PC-9 (cell line): ENCODE measurements around the gene SLC7A11. TPM values are rescaled to one million over a fixed set of nuclear protein-coding genes. Genes with fewer than 3 reads are reported as not detected.
"Not testable (repeated sequence)": the region's sequence is repeated elsewhere in the genome, so short reads cannot be mapped to it uniquely, and the experiment has no call there.

Source experiments
- BruUV-seq: library from RNA; stranded (reverse); fragments of 400-500 nt; replicated peaks from 2 replicates; lab custom pipeline; 2021; lab: Mats Ljungman, UMichigan
- CTCF ChIA-PET: fragments of 300-600 bp; sonication (Branson Sonifier 250); formaldehyde crosslinking; loops from one replicate; lab custom pipeline; 2022; ENCODE audit warnings: antibody characterized with exemption; lab: Charles Lee
- POLR2A ChIA-PET: fragments of 300-600 bp; sonication (Branson Sonifier 250); formaldehyde crosslinking; loops from one replicate; lab custom pipeline; 2022; ENCODE audit warnings: antibody characterized with exemption; ENCODE audit not compliant: unreplicated experiment; lab: Charles Lee
- DNase-seq, 2 experiments: peaks; one replicate each; pipeline versions ENCODE4 v3.0.0 to v3.0.0-alpha.2; 2015 to 2022; ENCODE audit warnings: mixed read lengths in 1 of 2
- H2AFZ ChIP-seq: fragments of 200-600 bp; sonication (generic); 2 replicates; pipeline ENCODE4 v1.8.1; 2017; ENCODE audit warnings: antibody characterized with exemption
- H3F3A ChIP-seq: fragments of 200-600 bp; sonication (generic); 2 replicates; pipeline ENCODE4 v1.8.1; 2017; ENCODE audit warnings: antibody characterized with exemption, mild to moderate bottlenecking, low read depth; ENCODE audit not compliant: insufficient read depth
- H3K27ac ChIP-seq: fragments of 200-600 bp; sonication (generic); 2 replicates; pipeline ENCODE4 v1.6.1; 2016; ENCODE audit warnings: mixed run types
- H3K27me3 ChIP-seq: fragments of 200-600 bp; sonication (generic); 2 replicates; pipeline ENCODE4 v1.6.1; 2016; ENCODE audit warnings: low read depth, mixed run types; ENCODE audit not compliant: insufficient read depth
- H3K36me3 ChIP-seq: fragments of 200-600 bp; sonication (generic); 2 replicates; pipeline ENCODE4 v1.6.1; 2016; ENCODE audit warnings: low read depth, mixed run types
- H3K4me1 ChIP-seq: fragments of 200-600 bp; sonication (generic); replicated peaks from 2 replicates; pipeline ENCODE4 v1.6.1; 2016; ENCODE audit warnings: mixed run types; ENCODE audit not compliant: insufficient read depth
- H3K4me2 ChIP-seq: fragments of 200-600 bp; sonication (generic); 2 replicates; pipeline ENCODE4 v1.6.1; 2017; ENCODE audit warnings: mixed run types
- H3K4me3 ChIP-seq: fragments of 200-600 bp; sonication (generic); 2 replicates; pipeline ENCODE4 v1.6.1; 2016; ENCODE audit warnings: mixed run types
- H3K79me2 ChIP-seq: fragments of 200-600 bp; sonication (generic); 2 replicates; pipeline ENCODE4 v1.6.1; 2017; ENCODE audit warnings: low read depth, mixed run types
- H3K9me2 ChIP-seq: fragments of 200-600 bp; sonication (generic); 2 replicates; pipeline ENCODE4 v1.8.1; 2017; ENCODE audit warnings: mild to moderate bottlenecking; ENCODE audit not compliant: insufficient read depth
- H3K9me3 ChIP-seq: fragments of 200-600 bp; sonication (generic); 2 replicates; pipeline ENCODE4 v1.8.1; 2016; ENCODE audit warnings: low read depth; ENCODE audit not compliant: insufficient read depth
- H4K20me1 ChIP-seq: fragments of 200-600 bp; sonication (generic); 2 replicates; pipeline ENCODE4 v1.8.1; 2017; ENCODE audit not compliant: insufficient read depth
- CTCF ChIP-seq: fragments of 200-600 bp; sonication (generic); conservative IDR thresholded peaks from 2 replicates; pipeline ENCODE4 v1.6.1; 2017; ENCODE audit warnings: mixed run types, antibody characterized with exemption, mild to moderate bottlenecking, moderate library complexity
- EZH2 ChIP-seq: fragments of 200-600 bp; sonication (generic); IDR thresholded peaks from 2 replicates; pipeline ENCODE4 v1.8.0; 2017; ENCODE audit warnings: antibody characterized with exemption, low read depth
- intact Hi-C: fragments of 100-400 bp; cut with micrococcal nuclease; formaldehyde crosslinking; loops from one replicate; pipeline ENCODE4 v1.10.0; 2022; ENCODE audit not compliant: unreplicated experiment
- total RNA-seq: library from RNA; stranded (reverse); gene quantifications from 2 replicates; pipeline ENCODE4 v1.2.3, GENCODE V29; 2021

Gene SLC7A11
- total RNA-seq, 1 experiment from 2014 or later, result 187 TPM

GRCh38 chr4:138218976-138219375, 23.2 kb downstream of the SLC7A11 start:
- H3F3A ChIP-seq, result peaks cover 17% of the 10 kb centered on the region; the same call in 1 of the 2 replicates
- ChIA-PET POLR2A (no interaction called here), CTCF (no interaction called here)
- peaks cover 66% of the 10 kb centered on the region for H3K36me3 ChIP-seq
- intact Hi-C loops, result no loop called here
- no peak overlapping the region for H2AFZ ChIP-seq
- no peak for TF ChIP-seq CTCF
- no peak for TF ChIP-seq EZH2
- no TSS peak for BruUV-seq
- peaks cover 13% of the 10 kb centered on the region for H4K20me1 ChIP-seq
- DNase-seq, result no peak
- H3K27me3 ChIP-seq, result no peaks in the 10 kb centered on the region
- H3K4me3 ChIP-seq, result no peak overlapping the region
- peaks cover 57% of the 10 kb centered on the region for H3K79me2 ChIP-seq
- no peaks in the 10 kb centered on the region for H3K4me1 ChIP-seq
- H3K9me3 ChIP-seq, result no peaks in the 10 kb centered on the region
- H3K9me2 ChIP-seq, result no peaks in the 10 kb centered on the region
- H3K4me2 ChIP-seq, result no peak overlapping the region
- no peak overlapping the region for H3K27ac ChIP-seq

GRCh38 chr4:138217567-138217966, 24.6 kb downstream of the SLC7A11 start:
- DNase-seq, result no peak
- H3K4me3 ChIP-seq, result no peak overlapping the region
- no peaks in the 10 kb centered on the region for H3K27me3 ChIP-seq
- ChIA-PET POLR2A (interaction anchor here (0.5 kb wide), 1 partner anchor 11 kb away, joined by 8 read pairs; no protein-coding TSS in a partner anchor), CTCF (no interaction called here)
- H3K4me2 ChIP-seq, result no peak overlapping the region
- no peak overlapping the region for H2AFZ ChIP-seq
- 0 out of 2 replicates have a peak overlapping the region, but pooled peaks have one; percentile 9 for H3K27ac ChIP-seq
- H3K36me3 ChIP-seq, result peaks cover 68% of the 10 kb centered on the region
- H3K4me1 ChIP-seq, result no peaks in the 10 kb centered on the region
- TF ChIP-seq CTCF (no peak), EZH2 (no peak)
- H4K20me1 ChIP-seq, result peaks cover 21% of the 10 kb centered on the region
- H3K9me3 ChIP-seq, result no peaks in the 10 kb centered on the region
- peaks cover 27% of the 10 kb centered on the region; the same call in 1 of the 2 replicates for H3F3A ChIP-seq
- intact Hi-C loops, result no loop called here
- no TSS peak for BruUV-seq
- peaks cover 58% of the 10 kb centered on the region for H3K79me2 ChIP-seq
- H3K9me2 ChIP-seq, result no peaks in the 10 kb centered on the region

GRCh38 chr4:138216272-138216867, 25.8 kb downstream of the SLC7A11 start:
- H3K4me2 ChIP-seq, result no peak overlapping the region
- DNase-seq, result no peak
- POLR2A ChIA-PET, result interaction anchor here (0.6 kb wide), 2 partner anchors 14 to 16 kb away, joined by 6 to 9 read pairs; no protein-coding TSS in a partner anchor
- no peak for TF ChIP-seq CTCF
- TF ChIP-seq EZH2, result no peak
- TSS peak; percentile 0 for BruUV-seq
- H3K27me3 ChIP-seq, result no peaks in the 10 kb centered on the region
- H3K36me3 ChIP-seq, result peaks cover 68% of the 10 kb centered on the region
- peaks cover 60% of the 10 kb centered on the region for H3K79me2 ChIP-seq
- CTCF ChIA-PET, result no interaction called here
- H3K27ac ChIP-seq, result peak overlapping the region; percentile 23; the same call in 1 of the 2 replicates
- peaks cover 31% of the 10 kb centered on the region; the same call in 1 of the 2 replicates for H3F3A ChIP-seq
- intact Hi-C loops, result no loop called here
- H3K9me2 ChIP-seq, result no peaks in the 10 kb centered on the region
- no peak overlapping the region for H2AFZ ChIP-seq
- peaks cover 17% of the 10 kb centered on the region for H4K20me1 ChIP-seq
- H3K4me3 ChIP-seq, result no peak overlapping the region
- no peaks in the 10 kb centered on the region for H3K4me1 ChIP-seq
- H3K9me3 ChIP-seq, result no peaks in the 10 kb centered on the region

GRCh38 chr4:138210576-138210975, 31.6 kb downstream of the SLC7A11 start:
- CTCF ChIA-PET, H2AFZ ChIP-seq, BruUV-seq, POLR2A ChIA-PET, H3K9me2 ChIP-seq, H3K4me3 ChIP-seq, DNase-seq, H3K9me3 ChIP-seq, intact Hi-C loops, H3K27ac ChIP-seq, H3K4me2 ChIP-seq, H3K4me1 ChIP-seq, H3K27me3 ChIP-seq: not testable (repeated sequence)
- H3K36me3 ChIP-seq, result peaks cover 67% of the 10 kb centered on the region
- peaks cover 19% of the 10 kb centered on the region; the same call in 1 of the 2 replicates for H3F3A ChIP-seq
- H4K20me1 ChIP-seq, result peaks cover 32% of the 10 kb centered on the region
- peaks cover 74% of the 10 kb centered on the region for H3K79me2 ChIP-seq
